ENCODE measurements around the gene SPOCK3.
"Not testable (repeated sequence)": the region's sequence is repeated elsewhere in the genome, so short reads cannot be mapped to it uniquely, and the experiment has no call there.

Gene SPOCK3

DNA sequence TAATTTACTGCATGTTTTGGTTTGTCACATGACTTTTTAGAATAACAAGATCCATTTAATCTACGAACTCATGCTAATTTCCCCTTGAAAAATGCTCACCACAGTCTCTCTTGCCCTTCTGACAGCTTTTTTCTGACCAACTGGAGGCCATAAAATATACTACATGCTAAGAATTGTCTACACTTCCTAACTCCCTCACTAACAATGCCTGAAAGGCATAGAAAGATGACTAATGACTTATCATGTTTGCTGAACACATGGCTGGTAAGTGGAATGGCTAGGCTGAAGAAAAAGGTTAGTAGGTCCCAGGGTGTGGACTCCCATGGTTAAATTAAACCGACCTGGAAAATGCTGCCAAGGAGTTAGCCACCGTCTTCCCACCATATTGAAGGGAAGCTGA lies 309.9 kb downstream of the SPOCK3 start:
- DNase-seq: no peak

DNA sequence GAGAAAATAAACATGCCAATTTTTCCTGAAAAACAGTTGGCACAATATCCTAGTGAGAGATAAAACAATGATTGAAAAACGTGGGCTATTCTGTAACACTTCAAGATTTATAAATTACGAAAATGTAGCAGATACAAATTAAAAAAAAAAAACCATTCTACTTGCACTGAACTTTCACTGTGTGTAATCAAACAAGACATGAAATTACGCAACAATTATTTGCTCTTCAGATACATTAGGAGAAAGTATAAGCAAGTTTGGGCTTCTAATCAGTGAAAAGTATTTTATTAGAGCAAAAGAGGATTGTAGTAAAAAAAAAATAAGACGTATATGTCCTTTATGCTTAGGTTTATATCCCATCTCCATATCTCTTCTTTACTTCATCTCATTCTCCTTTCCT lies 320.4 kb downstream of the SPOCK3 start:
- no peak for DNase-seq

DNA sequence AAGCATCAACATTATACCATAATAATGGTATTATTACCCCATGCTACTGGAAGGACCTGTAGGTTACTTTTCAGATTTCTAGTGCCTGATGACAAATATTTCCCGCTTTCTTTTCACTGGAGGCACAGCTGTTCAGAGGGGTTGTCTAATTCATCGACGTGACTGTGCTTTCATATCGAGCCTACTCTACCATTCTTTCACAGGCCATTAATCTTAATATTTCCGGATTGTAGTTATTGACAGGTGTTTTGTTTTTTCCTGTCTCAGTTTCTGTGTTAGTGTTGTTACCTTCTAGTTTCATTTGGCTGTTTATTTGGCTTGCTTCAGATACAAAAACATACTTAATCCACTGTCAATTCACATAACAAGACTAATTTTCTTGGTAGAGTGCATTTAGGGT lies 330.9 kb downstream of the SPOCK3 start:
- no peak for DNase-seq

DNA sequence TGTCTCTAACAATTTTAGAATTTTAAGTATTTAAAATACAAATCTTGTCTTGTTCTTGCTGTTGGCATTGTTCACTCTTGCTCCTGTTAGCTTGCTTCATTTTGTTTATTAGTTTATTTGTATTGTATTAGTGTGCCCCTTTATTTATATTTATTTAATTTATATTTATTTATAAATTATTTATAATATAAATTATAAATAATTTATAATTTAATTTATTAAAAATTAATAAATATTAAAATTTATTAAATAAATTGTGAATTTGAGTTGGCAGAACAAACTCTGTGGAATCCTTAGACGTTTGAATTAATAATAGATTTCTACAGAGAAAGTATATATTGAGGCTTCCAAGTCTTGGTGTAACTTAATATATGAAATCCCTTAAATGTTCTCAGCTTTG lies 331.4 kb downstream of the SPOCK3 start:
- no peak for DNase-seq

DNA sequence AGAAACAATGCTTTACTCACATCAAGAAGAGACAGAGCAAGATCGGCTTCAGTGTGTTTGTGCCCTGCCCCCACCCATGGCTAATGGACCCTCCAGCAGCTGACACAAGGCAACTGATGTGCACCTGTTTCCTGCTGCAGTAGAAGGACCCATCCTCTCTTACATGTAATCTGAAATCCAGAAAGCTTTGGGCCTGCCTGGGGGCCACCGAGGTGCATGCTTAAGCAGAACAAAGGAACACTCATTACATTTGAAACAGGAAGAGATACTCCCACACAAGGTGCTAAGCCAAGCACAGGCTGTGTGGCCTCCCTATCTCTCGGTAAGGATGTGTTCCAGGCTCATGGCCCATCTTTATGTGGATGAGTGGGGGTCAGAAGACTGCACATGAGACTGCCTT lies 338.0 kb downstream of the SPOCK3 start:
- no peak for DNase-seq

DNA sequence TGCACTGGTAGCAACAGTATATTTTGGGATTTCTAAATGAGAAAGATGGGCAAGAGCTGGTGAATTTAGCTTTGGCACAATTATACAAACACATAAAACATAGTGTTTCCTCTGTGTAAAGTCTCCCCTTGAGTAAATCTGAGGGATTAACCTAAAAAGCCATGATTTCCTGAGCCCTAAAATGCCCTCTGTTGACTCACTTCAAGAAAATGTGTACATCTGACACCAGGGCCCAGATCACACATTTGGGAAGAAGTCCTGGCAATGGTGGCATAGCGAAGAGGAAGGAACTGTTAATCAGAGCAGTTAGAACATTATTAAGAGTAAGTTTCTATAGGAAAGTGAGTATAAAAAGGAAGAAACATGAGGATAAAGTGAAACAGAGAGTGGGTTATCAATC lies 338.5 kb downstream of the SPOCK3 start:
- DNase-seq: no peak

DNA sequence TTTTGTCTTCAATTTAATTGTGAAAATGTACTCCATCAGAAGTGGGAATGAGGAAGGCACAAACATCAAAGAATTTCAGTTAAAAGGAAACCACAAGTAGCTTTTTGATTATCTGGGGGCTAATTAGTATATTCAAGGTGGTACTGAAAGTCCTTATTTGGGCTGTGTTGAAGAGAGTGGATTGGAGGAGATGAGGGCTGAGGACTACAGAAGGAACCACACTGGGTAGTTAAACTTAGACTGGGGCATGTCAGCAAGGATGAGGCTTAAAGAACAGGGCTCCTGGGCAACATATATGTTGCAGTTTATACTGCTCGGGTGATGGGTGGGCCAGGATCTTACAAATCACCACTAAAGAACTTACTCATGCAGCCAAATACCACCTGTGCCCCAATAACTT lies 346.8 kb downstream of the SPOCK3 start:
- no peak for DNase-seq

DNA sequence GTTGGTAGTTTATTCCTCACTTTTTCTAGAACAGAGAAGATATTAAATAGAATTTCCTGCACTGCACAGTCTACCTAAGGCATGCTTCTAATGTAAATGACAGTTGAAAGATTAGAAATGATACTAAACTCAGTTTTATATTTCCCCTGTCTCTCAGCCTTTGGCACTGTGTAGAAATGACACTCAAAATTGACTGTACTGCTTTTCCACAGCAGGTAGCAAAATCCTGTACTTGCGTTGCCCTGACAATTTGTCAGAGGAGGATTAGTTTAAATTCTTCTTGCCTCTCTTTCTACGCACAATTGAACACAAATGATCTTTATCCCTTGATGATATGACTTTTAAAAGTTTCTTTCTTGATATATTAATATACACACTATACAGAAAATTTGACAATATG lies 347.6 kb downstream of the SPOCK3 start:
- DNase-seq: no peak

DNA sequence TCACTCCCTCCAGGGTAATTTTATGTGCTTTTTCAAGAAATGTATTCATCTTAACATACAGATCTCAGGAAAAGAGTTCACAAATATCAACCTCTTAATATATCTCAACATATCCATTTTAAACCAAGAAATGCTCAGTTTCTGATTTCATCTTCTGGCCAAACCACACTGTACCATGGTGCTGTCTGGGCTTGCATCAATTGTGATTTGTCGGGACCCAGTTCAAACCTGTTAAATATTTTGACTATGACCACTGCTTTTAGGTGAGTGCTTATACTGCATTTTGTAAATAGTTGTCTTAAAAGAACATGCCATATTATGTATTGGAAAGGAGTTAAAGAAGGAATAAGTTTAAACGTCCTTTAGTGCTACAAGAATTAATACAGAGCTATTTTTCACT lies 352.1 kb downstream of the SPOCK3 start:
- no peak for DNase-seq

DNA sequence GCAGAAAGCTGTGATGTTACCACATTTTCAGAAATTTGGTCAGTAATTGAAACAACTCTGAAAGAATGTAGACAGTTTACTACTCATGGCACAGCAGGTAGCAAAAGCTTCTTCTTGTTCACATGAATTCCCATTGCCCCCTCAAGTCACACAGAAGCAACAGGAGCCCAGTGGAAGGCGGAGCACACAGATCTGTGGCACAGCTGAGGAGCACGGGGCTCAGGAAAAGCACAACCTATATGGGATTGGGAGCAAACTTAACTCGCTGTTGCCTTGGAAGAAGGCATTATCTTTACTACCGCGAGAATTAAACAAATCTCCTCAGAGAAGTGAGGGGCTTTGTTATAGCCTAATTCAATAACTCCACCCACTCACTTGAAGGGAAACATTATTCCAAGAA lies 358.5 kb downstream of the SPOCK3 start:
- no peak for DNase-seq

DNA sequence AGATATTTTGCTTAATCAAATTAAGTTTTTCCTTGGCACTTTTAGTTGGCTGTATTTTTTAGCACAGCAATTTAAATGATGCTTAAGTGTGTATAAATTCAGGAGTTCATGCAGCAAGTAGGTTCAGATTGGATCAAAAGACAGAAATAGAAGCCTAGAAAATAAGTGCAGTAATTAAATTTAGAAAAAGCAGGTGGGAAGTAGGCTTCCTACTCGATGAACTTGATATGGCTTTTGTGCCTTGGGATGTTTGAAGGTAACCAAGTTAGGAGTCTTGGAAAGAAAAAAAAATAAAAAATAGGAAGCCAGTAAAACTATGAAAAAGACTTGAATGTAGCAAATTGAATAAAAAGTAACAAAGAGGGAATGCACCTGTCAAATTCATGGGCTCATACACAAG lies 372.3 kb downstream of the SPOCK3 start:
- DNase-seq: no peak

DNA sequence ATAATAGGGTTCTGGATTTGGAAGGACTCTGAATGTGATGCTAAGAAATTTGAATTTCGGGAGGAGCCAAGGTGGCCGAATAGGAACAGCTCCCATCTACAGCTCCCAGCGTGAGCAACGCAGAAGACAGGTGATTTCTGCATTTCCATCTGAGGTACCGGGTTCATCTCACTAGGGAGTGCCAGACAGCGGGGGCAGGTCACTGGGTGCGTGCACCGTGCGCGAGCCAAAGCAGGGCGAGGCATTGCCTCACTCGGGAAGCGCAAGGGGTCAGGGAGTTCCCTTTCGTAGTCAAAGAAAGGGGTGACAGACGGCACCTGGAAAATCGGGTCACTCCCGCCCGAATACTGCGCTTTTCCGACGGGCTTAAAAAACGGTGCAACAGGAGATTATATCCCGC lies 383.9 kb downstream of the SPOCK3 start:
- not testable (repeated sequence) for DNase-seq

DNA sequence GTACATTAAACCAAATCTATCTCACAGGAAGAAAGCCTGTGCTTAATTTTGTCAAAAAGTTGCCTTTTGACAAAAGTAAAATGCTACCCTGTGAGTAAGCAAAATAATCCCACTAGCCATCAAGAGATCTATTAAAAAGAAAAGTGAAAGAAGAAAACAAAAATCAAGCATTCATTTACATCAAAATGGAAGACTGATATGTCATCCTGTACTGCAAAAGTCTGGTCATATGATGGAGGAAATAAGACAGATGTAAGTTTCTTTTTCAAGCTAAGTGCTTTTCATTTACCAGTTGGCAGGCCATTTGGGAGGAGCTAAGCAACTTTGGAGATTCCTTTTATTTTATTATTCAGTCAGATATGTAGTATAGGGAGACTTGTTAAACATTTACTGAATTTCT lies 387.4 kb downstream of the SPOCK3 start:
- DNase-seq: no peak

DNA sequence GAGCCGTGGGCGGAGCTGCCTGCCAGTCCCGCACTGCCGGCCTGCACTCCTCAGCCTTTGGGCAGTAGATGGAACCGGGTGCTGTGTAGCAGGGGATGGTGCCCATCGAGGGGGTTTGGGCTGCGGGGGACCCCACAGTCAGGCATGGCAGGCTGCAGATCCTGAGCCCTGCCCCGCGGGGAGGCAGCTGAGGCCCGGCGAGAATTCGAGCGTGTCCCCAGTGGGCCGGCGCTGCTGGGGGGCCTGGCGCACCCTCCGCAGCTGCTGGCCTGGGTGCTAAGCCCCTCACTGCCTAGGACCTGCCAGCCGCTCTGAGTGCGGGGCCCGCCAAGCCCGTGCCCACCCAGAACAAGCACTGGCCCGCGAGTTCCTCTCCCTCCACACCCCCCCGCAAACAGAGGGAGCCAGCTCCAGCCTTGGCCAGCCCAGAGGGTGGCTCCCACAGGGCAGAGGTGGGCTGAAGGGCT lies 391.5 kb downstream of the SPOCK3 start:
- no peak for DNase-seq

DNA sequence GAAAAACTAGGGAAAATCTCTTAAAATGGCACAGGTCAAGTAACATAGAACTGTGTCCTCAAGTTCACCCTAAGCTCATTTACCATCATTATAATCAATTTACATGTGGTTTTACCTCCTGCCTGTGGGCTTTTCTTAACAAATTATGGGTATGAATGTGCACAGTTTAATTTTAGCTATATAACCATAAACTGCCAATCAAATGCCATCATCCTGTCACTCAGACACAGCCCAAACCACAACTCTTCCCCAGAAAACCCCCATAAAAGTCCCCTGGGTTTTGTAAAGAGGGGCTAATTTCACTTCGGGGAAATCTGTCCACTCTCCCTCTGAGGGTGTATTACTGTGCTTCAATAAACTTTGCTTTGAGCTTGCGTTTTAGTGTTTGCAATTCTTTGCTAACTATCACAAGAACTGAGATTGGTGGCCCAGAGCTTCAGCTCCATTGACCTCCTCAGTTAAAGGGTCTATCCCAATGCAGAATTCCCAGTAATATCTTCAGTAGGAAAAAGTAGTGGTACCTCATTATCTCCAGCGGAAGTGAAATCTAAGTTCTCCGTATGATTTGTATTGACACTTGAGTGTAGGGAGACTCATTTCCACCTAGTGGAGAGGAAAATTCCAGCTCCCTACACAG lies 394.6 kb downstream of the SPOCK3 start:
- no peak for DNase-seq

DNA sequence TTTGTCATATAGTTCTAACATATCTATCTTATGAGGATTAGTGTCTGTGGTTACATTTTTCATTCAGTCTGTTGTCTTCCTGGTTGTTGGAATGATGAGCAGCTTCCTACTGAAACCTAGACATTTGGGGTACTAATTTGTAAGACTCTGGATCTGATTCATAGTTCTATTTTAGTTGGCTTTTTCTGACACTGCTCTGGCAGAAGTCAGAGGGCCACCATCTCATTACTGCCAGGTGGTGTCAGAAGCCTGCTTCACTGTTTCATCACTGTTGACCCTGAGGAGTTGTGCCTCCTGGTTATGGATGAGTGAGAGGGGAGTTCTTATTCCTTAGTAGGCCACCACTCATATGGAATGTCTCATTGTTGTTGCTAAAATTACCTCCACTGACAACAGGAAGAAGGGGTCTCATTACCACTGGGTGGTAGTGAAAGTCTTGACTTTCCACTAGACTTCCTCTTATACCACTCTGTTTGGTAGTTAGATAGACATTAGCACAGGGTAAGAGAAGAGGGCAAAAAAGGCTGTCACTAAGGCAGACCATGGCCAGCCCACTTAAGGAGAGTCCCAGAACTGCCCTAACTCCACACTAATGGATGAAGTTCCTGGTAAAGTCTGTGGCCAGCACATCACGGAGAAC lies 395.2 kb downstream of the SPOCK3 start:
- no peak for DNase-seq

DNA sequence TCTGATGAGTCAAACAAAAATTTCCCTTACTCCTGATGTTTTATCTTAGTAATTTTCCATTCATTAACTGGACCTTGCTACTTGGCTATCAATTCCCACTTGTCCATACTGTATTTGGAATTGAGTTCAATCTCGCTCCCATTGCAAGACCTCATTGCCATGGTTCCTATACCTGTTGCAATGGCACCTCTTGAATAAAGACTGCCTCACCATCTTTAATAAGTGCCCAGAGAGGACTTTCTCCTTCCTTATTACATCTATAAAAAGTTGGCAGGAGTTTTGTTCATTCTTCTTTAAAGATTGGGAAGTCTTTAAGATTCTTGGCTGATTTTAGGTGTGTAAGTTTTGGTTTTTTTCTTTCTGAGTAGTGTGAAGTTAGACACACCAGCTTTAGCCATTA lies 397.4 kb downstream of the SPOCK3 start:
- DNase-seq: no peak

DNA sequence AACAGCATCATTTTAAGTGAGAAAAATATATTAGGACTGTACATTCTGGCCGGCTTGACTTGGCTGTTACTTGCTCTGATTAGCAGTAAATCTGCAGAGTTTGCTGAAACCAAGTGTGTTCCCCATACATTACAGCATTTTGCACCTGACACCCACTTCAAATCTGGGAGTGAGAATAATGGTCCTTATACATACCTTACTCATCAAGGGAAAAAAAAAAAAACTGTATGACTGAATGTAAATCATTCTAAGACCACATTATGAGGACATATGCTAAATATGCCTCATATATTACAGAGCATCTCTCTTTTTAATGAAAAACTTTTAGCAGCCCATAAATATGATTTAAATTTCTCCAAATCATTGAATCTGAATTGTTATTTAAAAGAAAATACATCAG lies 406.7 kb downstream of the SPOCK3 start:
- no peak for DNase-seq

DNA sequence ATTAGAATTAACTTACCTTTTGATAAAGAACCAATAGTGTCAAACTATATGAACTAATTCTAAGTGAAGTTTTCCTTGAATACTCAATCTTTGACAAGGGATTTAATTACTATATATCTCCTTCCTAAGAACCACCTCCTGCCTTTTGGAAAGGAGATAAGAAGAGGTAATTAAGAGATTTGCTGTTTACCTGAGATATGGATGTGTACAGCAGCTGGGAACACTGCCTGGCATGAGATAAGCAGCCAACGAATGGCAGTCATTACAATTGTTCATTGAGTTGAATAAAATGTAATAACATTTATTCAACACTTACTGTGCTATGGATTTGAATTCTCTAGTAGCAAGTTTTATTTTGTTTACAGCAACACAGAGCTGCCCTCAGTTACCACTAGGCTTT lies 407.1 kb downstream of the SPOCK3 start:
- DNase-seq: no peak

DNA sequence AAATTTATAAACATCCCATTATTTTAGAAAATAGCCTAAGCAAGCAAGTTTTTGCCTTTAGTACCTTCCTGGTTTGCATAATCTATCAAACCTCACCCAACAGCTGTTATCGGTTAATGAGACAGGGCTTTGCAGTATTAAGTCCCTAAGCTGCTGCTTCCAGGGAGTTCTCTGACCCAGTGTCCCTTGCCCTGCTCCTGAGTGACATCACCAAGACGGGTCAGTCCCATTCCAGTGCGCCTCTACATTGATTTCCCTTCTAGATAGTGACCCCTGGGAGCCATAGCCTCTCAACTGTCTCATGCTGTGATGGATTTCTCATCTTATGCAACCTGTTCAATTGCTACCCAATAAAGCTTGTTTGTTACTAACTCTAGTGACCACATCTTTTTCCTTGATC lies 410.4 kb downstream of the SPOCK3 start:
- no peak for DNase-seq

DNA sequence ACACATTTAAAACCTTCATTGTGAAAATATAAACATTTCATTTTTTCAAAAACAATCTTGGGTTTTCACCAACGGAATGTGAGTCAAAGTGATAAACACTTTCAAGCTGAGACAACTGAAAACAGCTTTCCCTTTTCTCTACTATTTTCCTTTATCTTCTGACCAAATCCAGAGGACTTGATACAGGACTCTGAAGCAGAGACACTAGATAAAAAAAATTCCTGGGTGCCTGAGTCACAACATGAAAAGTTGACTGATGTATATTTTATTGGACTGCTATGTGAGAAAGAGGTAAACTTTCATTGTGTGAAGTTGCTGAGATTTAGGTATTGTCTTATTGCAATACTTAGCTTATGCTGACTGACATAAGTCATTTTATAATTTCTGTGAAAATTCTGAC lies 411.2 kb downstream of the SPOCK3 start:
- DNase-seq: no peak

DNA sequence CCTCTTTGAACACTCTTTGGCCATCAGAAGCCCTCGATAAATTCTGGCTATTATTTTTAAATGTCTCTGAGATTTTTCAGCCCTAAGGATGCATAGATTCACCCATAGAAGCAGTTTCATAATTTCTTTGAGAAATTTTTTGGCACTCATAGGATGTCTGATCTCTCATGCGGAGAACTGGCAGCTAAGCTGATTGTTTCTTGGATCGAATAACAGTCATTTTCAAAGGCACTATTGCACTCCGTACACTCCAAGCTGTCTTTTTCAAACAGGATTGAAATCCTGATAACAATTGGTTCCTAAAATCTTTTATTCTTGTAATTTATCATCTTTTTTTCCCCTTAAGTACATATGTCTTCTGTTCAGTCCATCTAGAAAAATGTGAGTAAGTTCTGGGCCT lies 411.9 kb downstream of the SPOCK3 start:
- DNase-seq: no peak

DNA sequence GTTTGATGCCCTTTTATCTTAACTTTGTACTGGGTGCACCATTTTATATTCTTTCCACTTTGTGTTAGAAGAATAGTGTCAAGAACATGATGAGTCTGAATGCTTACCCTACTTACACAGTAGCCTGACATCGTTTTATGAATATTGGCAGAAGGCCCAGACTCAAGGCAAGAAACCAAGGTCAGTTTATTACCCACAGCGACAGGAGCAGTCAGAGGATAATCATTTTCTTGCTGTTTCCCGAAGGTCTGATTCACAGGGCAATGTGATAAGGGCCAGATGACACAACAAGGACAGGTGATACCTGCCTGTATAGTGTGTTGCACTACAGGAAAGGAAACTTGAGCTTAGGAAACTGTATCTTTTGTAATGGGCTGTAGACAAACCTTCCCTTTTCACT lies 417.4 kb downstream of the SPOCK3 start:
- DNase-seq: no peak

DNA sequence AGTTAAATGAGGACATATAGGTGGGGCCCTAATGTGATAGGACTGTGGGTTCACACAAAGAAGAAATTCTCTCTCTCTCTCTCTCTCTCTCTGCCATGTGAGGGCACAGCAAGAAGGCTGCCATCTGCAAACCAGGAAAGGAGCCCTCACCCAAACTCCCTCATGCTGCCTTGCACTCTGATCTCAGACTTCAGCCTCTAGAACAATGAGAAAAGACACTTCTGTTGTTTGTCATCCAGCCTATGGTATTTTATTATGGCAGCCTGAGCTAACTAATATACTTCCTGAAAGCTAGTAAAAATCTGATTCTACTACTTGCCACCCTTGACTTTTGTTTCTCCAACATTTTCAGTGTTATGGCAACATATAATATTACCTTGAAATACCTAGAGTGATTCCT lies 425.9 kb downstream of the SPOCK3 start:
- DNase-seq: no peak

DNA sequence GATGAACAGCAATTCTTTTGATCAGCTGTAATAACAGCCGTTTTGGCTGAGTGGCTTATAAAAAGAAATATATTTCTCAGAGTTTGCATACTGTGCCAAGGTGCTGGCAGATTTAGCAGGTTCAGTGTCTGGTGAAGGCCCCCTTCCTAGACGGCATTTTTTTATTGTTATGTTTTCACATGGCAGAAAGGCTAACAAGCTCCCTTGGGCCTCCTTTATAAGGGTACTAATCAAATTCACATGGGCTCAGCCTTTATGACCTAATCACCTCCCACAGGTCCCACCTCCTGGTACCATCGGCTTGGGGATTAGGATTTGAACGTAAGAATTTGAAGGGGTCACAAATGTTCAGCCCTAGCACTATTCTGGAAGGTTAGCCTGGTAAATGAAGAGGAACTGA lies 431.9 kb downstream of the SPOCK3 start:
- no peak for DNase-seq

Measured in activated gamma-delta T cell (primary cell).